Right lobe of liver (tissue), 6 donors: Measurements from ENCODE around the gene ITPRIPL1. TPM values are rescaled to one million over a fixed set of nuclear protein-coding genes. Genes with fewer than 3 reads are reported as not detected.

Source experiments
- ATAC-seq, 4 donors: fragments of 200-7000 bp; cut with Tn5 transposase; one replicate each; pipeline ENCODE4 v1.9.1; 2020; ENCODE audit warnings: mild to moderate bottlenecking in 4 of 4, moderate library complexity in 4 of 4
- DNase-seq, 3 donors: peaks; one replicate each; pipeline ENCODE4 v3.0.0-alpha.2; 2020
- H3K27ac ChIP-seq, 3 donors: fragments of 200-600 bp; one replicate each; pipeline ENCODE4 v1.8.0; 2022
- H3K27me3 ChIP-seq, 2 donors: fragments of 200-600 bp; one replicate each; pipeline ENCODE4 v1.8.0; 2022
- H3K36me3 ChIP-seq, 4 donors: fragments of 200-600 bp; sonication (generic) in 1 of 4; one replicate each; pipeline versions ENCODE4 v1.5.1 to v1.8.0; 2017 to 2022; ENCODE audit warnings: control low read depth in 1 of 4
- H3K4me1 ChIP-seq, 4 donors: fragments of 200-600 bp; sonication (generic) in 1 of 4; one replicate each; pipeline versions ENCODE4 v1.5.1 to v1.8.0; 2017 to 2022; ENCODE audit warnings: control low read depth in 1 of 4
- H3K4me3 ChIP-seq, 3 donors: fragments of 200-600 bp; one replicate each; pipeline ENCODE4 v1.8.0; 2022
- H3K9me3 ChIP-seq, 4 donors: fragments of 200-600 bp; sonication (generic) in 1 of 4; one replicate each; pipeline versions ENCODE4 v1.5.1 to v1.8.0; 2017 to 2022; ENCODE audit warnings: control low read depth in 1 of 4
- POLR2A ChIP-seq: fragments of 450-650 bp; IDR thresholded peaks from one replicate; pipeline ENCODE4 v1.6.1; 2017; ENCODE audit warnings: antibody characterized with exemption, mild to moderate bottlenecking
- whole genome bisulfite sequencing: methylation state at CpG from one replicate; pipeline ENCODE4 v1.1.6; 2018; ENCODE audit warnings: low coverage, low lambda C conversion rate; ENCODE audit not compliant: insufficient coverage; ENCODE audit errors: missing lambda C conversion rate; 5-methylcytosine and 5-hydroxymethylcytosine counted together
- intact Hi-C, 2 donors: fragments of 100-400 bp; cut with DNase I; formaldehyde crosslinking; loops; one replicate each; pipeline versions ENCODE4 v1.11.2 to v1.14.1; 2022
- total RNA-seq, 6 experiments: library from RNA; depleted of rRNA in 2 of 6; stranded (reverse); fragments of >200 nt in 2 of 6; fragmentation: NEBNext Ultra II Directional in 3 of 6; extraction: Animal tissue kit (Norgen Biotek cat#: 25700) in 3 of 6; gene quantifications; one replicate each; pipeline versions ENCODE4 v1.1.0 to v1.2.4, GENCODE V29; 2016 to 2023
- TF ChIP-seq, protein P1 (sequence below), 4 donors: fragments of 200-600 bp in 3 of 4; fragments of 450-650 bp in 1 of 4; IDR thresholded peaks; one replicate each; pipeline versions ENCODE4 v1.5.1 to v1.8.0; 2016 to 2022; ENCODE audit warnings: antibody characterized with exemption in 4 of 4, mild to moderate bottlenecking in 2 of 4
- donor health status: DM: no; HTN: yes; CAD: no.
- donor health status: DM: no; HTN: no; CAD: no.
- donor health status: DM: no; HTN: no; CAD: no.
- donor health status: DM: no; HTN: yes; CAD: no.
- donor health status: DM: no; HTN: yes; CAD: no.

The ITPRIPL1 gene
- total RNA-seq, 6 experiments from 2014 or later: 0.15 to 1.2 (median 0.24) TPM

- H3K4me3 ChIP-seq: no peak overlapping the region
- H3K36me3 ChIP-seq: no peaks in the 10 kb centered on the region
- 43% methylated on average over 4 of the region's 4 CpGs for WGBS
- no peaks in the 10 kb centered on the region for H3K9me3 ChIP-seq
- H3K27me3 ChIP-seq: no peaks in the 10 kb centered on the region
- peak in 3 of 4 donors; percentile 6 to 9 (median 7) for ATAC-seq
- intact Hi-C loops: no loop called here
- TF ChIP-seq, protein P1, sequence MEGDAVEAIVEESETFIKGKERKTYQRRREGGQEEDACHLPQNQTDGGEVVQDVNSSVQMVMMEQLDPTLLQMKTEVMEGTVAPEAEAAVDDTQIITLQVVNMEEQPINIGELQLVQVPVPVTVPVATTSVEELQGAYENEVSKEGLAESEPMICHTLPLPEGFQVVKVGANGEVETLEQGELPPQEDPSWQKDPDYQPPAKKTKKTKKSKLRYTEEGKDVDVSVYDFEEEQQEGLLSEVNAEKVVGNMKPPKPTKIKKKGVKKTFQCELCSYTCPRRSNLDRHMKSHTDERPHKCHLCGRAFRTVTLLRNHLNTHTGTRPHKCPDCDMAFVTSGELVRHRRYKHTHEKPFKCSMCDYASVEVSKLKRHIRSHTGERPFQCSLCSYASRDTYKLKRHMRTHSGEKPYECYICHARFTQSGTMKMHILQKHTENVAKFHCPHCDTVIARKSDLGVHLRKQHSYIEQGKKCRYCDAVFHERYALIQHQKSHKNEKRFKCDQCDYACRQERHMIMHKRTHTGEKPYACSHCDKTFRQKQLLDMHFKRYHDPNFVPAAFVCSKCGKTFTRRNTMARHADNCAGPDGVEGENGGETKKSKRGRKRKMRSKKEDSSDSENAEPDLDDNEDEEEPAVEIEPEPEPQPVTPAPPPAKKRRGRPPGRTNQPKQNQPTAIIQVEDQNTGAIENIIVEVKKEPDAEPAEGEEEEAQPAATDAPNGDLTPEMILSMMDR (IDR thresholded peaks at IDR 0.05): no peak
- no peak for TF ChIP-seq POLR2A
- DNase-seq: no peak
- peak overlapping the region in 2 of 3 donors; percentile 24 to 27 for H3K27ac ChIP-seq
- H3K4me1 ChIP-seq: peaks cover 0 to 18% (median 2%) of the 10 kb centered on the region in 4 donors
These were observed 28.5 kb downstream of the ITPRIPL1 start for GRCh38 chr2:96353606-96354101.

GRCh38 chr2:96354492-96354891, 29.4 kb downstream of the ITPRIPL1 start:
- peaks cover 0 to 18% (median 2%) of the 10 kb centered on the region in 4 donors for H3K4me1 ChIP-seq
- H3K4me3 ChIP-seq: no peak overlapping the region
- 100% methylated on average over 3 of the region's 4 CpGs for whole genome bisulfite sequencing
- H3K27me3 ChIP-seq: no peaks in the 10 kb centered on the region
- no peak for TF ChIP-seq POLR2A
- TF ChIP-seq, protein P1 (IDR thresholded peaks at IDR 0.05): no peak
- H3K27ac ChIP-seq: no peak overlapping the region
- DNase-seq (no peak), ATAC-seq (no peak)
- intact Hi-C loops: no loop called here
- no peaks in the 10 kb centered on the region for H3K36me3 ChIP-seq
- no peaks in the 10 kb centered on the region for H3K9me3 ChIP-seq

DNA sequence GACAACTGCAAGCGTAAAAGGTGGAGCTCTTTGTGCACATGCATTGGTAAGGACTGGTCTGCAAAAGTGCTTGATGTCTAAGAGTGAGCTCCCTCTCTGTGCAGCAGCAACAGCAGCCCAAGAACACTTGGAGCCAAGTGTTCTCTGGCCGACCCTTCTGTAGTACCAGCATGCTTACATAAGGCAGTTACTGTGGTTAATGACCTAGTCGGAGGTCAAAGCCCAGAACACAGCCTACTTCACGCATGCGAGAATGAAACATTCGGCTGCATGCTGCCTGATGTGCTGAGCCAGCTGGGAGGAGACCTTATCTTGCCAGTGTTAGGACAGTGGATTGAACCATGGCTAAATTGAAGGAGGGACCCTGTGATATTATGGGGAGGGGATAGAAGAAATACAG, 31.8 kb downstream of the ITPRIPL1 start:
- peak; percentile 65 to 91 (median 82) for DNase-seq
- no peaks in the 10 kb centered on the region for H3K36me3 ChIP-seq
- ATAC-seq: peak; percentile 91 to 99 (median 95)
- intact Hi-C loops: no loop called here
- H3K27ac ChIP-seq: peak overlapping the region in 1 of 3 donors; percentile 39
- peaks cover 0 to 18% (median 2%) of the 10 kb centered on the region in 4 donors for H3K4me1 ChIP-seq
- no peaks in the 10 kb centered on the region for H3K9me3 ChIP-seq
- WGBS: 0% methylated on average over 4 of the region's 6 CpGs
- H3K4me3 ChIP-seq: no peak overlapping the region
- TF ChIP-seq, protein P1 (IDR thresholded peaks at IDR 0.05): no peak
- TF ChIP-seq POLR2A: no peak
- no peaks in the 10 kb centered on the region for H3K27me3 ChIP-seq

GRCh38 chr2:96359310-96359709, 34.2 kb downstream of the ITPRIPL1 start:
- Histone ChIP-seq H3K27ac (no peak overlapping the region), H3K9me3 (no peaks in the 10 kb centered on the region), H3K27me3 (no peaks in the 10 kb centered on the region), H3K4me1 (peaks cover 0 to 14% (median 2%) of the 10 kb centered on the region in 4 donors), H3K36me3 (no peaks in the 10 kb centered on the region), H3K4me3 (no peak overlapping the region)
- intact Hi-C loops: no loop called here
- TF ChIP-seq POLR2A: no peak
- TF ChIP-seq, protein P1 (IDR thresholded peaks at IDR 0.05): peak in 2 of 4 donors; percentile 13 to 34
- DNase-seq (no peak), ATAC-seq (peak in 2 of 4 donors; percentile 15 to 31)
- WGBS: 26% methylated on average over 2 of the region's 2 CpGs
